Measurements from ENCODE around the gene PLEKHO2. TPM values are rescaled to one million over a fixed set of nuclear protein-coding genes. Genes with fewer than 3 reads are reported as not detected.

The PLEKHO2 gene
- total RNA-seq, 4 donors from 2014 or later, result 41.5 to 103 (median 51.2) TPM

DNA sequence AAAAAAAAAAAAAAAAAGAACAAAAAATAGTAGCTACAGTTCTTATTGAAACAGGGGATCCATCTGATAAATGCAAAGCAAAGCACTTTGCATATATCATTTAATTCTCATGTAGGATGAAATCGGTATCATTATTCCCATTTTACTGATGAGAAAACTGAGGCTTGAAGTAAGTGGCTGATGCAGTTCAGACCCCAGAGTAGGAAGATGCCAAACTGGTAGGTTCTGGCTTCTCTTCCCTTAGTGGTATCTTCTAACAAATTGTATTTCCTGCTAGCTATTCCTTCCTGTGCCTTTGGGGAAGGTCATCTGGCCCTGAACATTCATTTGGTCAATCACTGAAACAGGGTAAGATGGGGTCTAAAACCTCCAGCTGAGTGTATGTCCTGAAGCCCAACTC, 38.2 kb upstream of the PLEKHO2 start:
- 79% methylated on average over 1 of the region's 1 CpG for WGBS
- Histone ChIP-seq H3K9me3 (no peaks in the 10 kb centered on the region), H3K4me1 (peaks cover 15 to 53% (median 48%) of the 10 kb centered on the region in 4 donors), H3K27me3 (no peaks in the 10 kb centered on the region), H3K4me3 (no peak overlapping the region), H3K27ac (replicated peaks in 1 of 4) (peak overlapping the region; percentile 61 to 80 (median 66)), H3K36me3 (no peaks in the 10 kb centered on the region)
- TF ChIP-seq POLR2AphosphoS5 (IDR thresholded peaks at IDR 0.05) (no peak), POLR2A (IDR thresholded peaks at IDR 0.05; ENCODE audit: low read depth) (no peak), EP300 (IDR thresholded peaks at IDR 0.05) (no peak)
- TF ChIP-seq, protein P1, sequence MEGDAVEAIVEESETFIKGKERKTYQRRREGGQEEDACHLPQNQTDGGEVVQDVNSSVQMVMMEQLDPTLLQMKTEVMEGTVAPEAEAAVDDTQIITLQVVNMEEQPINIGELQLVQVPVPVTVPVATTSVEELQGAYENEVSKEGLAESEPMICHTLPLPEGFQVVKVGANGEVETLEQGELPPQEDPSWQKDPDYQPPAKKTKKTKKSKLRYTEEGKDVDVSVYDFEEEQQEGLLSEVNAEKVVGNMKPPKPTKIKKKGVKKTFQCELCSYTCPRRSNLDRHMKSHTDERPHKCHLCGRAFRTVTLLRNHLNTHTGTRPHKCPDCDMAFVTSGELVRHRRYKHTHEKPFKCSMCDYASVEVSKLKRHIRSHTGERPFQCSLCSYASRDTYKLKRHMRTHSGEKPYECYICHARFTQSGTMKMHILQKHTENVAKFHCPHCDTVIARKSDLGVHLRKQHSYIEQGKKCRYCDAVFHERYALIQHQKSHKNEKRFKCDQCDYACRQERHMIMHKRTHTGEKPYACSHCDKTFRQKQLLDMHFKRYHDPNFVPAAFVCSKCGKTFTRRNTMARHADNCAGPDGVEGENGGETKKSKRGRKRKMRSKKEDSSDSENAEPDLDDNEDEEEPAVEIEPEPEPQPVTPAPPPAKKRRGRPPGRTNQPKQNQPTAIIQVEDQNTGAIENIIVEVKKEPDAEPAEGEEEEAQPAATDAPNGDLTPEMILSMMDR (IDR thresholded peaks at IDR 0.05), result no peak
- DNase-seq (ENCODE audit: extremely low spot score), result no peak
- intact Hi-C loops (cut with DNase I), result no loop called here

DNA sequence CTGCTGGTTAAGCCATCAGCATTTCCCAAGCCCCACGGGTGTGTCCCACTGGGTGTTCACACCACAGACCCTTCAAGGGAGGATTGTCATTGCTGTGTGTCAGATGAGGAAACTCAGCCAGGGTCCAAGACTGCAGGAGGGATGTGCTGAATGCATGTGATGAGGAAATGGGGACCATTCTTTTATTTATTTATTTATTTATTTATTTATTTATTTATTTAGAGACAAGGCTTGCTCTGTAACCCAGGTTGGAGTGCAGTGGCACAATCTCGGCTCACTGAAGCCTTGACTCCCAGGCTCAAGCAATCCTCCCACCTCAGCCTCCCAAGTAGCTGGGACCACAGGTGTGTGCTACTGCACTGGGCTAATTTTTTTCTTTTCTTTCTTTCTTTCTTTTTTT, 37.1 kb upstream of the PLEKHO2 start:
- TF ChIP-seq, protein P1 (IDR thresholded peaks at IDR 0.05), result no peak
- TF ChIP-seq EP300 (IDR thresholded peaks at IDR 0.05) (no peak), POLR2A (IDR thresholded peaks at IDR 0.05; ENCODE audit: low read depth) (no peak), POLR2AphosphoS5 (IDR thresholded peaks at IDR 0.05) (no peak)
- DNase-seq (ENCODE audit: extremely low spot score), result no peak
- Histone ChIP-seq H3K27me3 (no peaks in the 10 kb centered on the region), H3K36me3 (no peaks in the 10 kb centered on the region), H3K27ac (replicated peaks in 1 of 4) (peak overlapping the region; percentile 61 to 80 (median 66)), H3K4me3 (no peak overlapping the region), H3K4me1 (peaks cover 15 to 63% (median 59%) of the 10 kb centered on the region in 4 donors), H3K9me3 (no peaks in the 10 kb centered on the region)
- 50% methylated on average over 2 of the region's 2 CpGs for WGBS
- intact Hi-C loops (cut with DNase I), result loop anchor here (5.0 kb wide), 1 partner anchor 117 kb away; no protein-coding TSS in a partner anchor

DNA sequence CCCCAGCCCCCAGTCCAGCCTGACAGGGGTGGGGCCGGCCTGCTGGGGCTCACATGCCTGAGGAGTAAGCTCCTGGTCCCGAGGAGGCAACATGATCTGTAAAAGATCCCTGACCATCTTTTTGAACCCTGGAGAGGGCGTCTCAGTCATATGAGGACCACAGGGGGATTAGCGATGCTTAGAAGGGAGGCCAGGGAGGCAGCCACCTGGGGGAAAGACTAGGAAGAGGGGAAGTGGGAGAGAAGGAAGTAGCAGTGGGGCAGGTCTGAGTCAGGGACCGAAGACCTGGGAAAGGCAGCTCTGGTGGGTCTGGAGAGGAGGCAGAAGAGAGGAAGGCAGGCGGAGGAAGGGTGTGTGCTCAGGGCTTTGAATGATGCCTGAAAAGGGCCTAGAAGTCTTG, 35.2 kb upstream of the PLEKHO2 start:
- WGBS, result 77% methylated on average over 6 of the region's 6 CpGs
- Histone ChIP-seq H3K27me3 (no peaks in the 10 kb centered on the region), H3K4me3 (no peak overlapping the region), H3K36me3 (no peaks in the 10 kb centered on the region), H3K27ac (replicated peaks in 1 of 4) (peak overlapping the region; percentile 90 to 93 (median 92)), H3K4me1 (peaks cover 15 to 78% (median 68%) of the 10 kb centered on the region in 4 donors), H3K9me3 (no peaks in the 10 kb centered on the region)
- no peak for DNase-seq (ENCODE audit: extremely low spot score)
- TF ChIP-seq, protein P1 (IDR thresholded peaks at IDR 0.05), result no peak
- intact Hi-C loops (cut with DNase I), result loop anchor here (5.0 kb wide), 1 partner anchor 119 kb away; no protein-coding TSS in a partner anchor

DNA sequence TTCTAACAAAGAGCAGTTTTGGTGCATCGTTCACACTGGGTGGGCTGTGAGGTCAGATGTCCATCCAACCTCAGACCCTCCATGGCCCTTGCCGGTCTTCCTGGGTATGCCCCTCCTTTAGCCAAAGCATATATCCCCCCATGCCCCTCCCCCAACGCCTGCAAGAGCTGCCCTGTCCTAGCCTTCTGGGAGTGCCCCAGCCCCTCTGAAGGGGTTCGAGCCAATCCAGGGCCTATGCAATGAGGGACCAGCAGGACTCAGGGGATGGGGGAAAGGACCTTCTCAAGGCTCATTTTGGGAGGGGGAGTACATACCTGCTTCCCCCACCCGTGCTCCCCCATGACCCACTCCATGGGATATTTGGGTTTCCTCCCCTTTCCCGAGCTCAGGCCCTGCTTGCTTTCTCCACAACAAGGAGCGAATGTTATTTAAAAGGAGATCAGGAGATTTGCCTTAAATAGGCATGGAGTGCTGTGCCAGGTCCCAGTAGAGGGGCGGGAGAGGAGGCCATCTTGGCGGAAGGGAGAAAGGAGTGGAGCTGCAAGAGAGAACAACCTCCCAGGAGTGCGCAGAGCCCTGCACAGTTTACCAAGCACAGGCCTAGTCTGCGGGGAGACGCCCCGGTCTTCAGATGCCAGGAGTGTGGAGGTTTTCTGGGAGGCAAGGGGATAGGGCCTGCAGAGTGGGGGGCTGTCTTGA, 34.5 kb upstream of the PLEKHO2 start:
- TF ChIP-seq, protein P1 (IDR thresholded peaks at IDR 0.05), result no peak
- TF ChIP-seq EP300 (IDR thresholded peaks at IDR 0.05) (no peak), POLR2AphosphoS5 (IDR thresholded peaks at IDR 0.05) (peak; percentile 50 to 78)
- H3K9me3 ChIP-seq, result no peaks in the 10 kb centered on the region
- WGBS, result 42% methylated on average over 13 of the region's 13 CpGs
- intact Hi-C loops (cut with DNase I), result loop anchor here (5.0 kb wide), 1 partner anchor 120 kb away; no protein-coding TSS in a partner anchor
- H3K4me1 ChIP-seq, result peaks cover 13 to 71% (median 61%) of the 10 kb centered on the region in 4 donors
- no peak for DNase-seq (ENCODE audit: extremely low spot score)
- no peaks in the 10 kb centered on the region for H3K36me3 ChIP-seq
- no peaks in the 10 kb centered on the region for H3K27me3 ChIP-seq
- peak overlapping the region; percentile 38 to 46 (median 40) for H3K4me3 ChIP-seq
- H3K27ac ChIP-seq (replicated peaks in 1 of 4), result peak overlapping the region; percentile 90 to 93 (median 92)

Data from esophagus muscularis mucosa (tissue), 4 donors.